RCC 7860 (cell line): ENCODE results near the gene RPN1.
"Not testable (repeated sequence)": the region's sequence is repeated elsewhere in the genome, so short reads cannot be mapped to it uniquely, and the experiment has no call there.

Experiments used
- DNase-seq: peaks from one replicate; pipeline ENCODE4 v3.0.0-alpha.2; 2015; ENCODE audit warnings: low spot score
- FAIRE-seq: peaks from 2 replicates; lab custom pipeline; 2012; peaks lifted over from hg19 to GRCh38; lab: Jason Lieb, UNC

RPN1 gene

DNA sequence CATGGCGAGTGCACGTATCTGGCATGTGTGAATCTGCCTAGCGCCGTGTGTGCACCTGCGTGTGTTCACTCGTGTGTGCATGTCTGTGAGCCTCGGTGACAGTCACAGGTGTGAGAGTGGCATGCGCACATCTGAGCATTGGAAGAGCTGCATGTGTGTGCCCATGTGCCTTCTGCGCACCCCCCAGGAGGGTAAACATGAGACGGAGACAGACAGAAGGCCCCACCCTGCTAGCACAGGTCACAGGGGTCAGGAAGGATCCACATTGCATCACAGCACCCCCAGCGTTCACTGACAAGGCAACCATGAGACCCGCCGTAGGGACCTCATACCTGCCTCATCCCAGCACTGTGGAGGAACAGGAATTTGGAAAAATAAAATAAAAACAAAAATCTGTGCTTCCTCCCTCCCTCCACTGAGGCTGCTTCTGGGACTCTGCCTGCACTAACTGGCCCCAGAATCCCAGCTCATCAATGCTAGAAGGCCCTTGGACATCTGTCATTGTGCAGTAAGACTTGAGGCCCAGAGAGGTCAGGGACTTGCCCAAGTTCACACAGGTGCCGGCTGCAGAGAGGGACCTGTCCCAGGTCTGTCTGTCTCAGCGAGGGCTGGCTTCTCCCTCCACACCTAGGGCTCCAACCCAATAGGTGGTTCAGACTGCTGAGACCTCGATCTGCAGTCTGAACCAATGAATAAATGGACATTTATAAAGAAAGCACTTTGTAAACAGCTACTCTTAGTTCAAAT is 37.4 kb downstream of the RPN1 start:
- no peak for DNase-seq
- FAIRE-seq, result no peak

DNA sequence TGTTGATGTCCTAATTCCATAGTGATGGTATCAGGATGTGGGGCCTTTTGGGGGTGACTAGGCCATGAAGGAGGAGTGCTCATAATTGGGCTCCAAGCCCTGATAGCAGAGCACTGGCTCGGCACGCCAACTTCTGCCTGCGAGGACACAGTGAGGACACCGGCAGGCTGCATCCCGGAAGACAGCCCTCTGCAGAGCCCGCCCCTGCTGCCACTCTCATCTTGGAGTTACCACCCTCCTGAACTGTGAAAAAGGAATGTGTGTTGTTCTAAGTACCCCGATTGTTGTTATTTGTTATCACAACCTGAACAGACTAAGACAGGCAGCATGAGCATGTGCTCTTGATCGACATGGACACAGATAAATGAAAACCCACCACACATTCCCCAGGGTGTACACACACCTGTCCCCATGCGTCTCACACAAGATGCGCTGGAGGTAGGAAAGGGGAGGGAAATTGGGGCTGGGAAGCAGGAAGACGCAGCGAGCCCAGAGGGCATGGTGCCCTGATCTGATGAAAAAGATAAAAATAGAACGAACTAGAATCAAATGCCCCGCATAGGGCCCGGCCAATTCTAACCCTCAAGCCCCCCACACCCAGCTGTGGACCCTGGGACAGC is 40.1 kb downstream of the RPN1 start:
- DNase-seq (no peak), FAIRE-seq (no peak)

DNA sequence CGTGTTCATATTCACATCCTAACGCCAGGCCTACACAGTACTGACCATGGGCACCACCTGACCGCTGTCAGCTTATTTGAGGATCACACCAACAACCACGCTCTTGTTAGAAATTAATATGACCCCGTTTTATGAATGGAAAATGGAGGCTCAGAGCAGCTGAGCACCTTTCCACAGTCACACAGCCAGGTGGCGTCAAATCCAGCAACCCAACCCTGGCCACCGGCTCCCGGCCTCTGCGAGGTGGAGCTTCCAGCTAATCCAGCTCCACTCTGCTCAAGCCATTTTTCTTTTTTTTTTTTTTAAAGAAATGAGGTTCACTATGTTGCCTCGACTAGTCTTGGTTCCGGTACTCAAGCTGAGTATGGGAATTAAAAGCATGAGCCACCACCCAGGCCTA is 41.3 kb downstream of the RPN1 start:
- DNase-seq, result no peak
- FAIRE-seq, result no peak

DNA sequence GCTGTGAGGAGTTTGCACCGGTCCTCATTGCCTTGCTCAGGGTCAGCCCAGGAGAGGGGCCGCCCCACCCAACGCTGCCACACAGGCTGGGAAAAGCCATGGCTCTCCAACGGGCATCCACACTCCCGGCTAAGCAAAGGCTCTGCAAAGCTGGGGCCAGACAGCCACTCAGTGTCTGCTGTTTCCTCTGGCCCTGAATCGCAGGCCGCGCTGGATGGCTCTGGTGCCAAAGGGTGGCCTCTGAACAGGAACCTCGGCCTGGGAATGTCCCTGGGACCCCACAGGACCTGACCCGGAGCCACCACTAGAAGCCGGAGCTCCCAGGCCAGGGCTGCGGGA is 42.9 kb downstream of the RPN1 start:
- FAIRE-seq, result no peak
- no peak for DNase-seq

DNA sequence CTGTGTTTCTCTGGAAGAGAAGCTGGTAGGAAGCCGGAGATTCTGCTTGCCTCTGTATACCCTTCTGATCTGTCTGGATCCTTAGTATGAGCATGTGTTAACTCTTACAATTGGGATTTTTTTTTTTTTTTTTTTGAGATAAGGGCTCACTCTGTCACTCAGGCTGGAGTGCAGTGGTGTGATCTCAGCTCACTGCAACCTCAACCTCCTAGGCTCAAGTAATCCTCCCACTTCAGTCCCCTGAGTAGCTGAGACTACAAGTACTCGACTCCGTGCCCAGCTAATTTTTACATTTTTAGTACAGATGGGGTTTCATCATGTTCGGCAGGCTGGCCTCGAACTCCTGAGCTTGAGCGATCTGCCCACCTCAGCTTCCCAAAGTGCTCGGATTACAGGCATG is 44.5 kb downstream of the RPN1 start:
- DNase-seq (no peak), FAIRE-seq (no peak)

- FAIRE-seq (no peak), DNase-seq (peak; percentile 31)
Measured at GRCh38 chr3:128605091-128606046, 45.2 kb downstream of the RPN1 start.

- FAIRE-seq, result no peak
- no peak for DNase-seq
Measured at GRCh38 chr3:128603811-128604775, 46.5 kb downstream of the RPN1 start.

DNA sequence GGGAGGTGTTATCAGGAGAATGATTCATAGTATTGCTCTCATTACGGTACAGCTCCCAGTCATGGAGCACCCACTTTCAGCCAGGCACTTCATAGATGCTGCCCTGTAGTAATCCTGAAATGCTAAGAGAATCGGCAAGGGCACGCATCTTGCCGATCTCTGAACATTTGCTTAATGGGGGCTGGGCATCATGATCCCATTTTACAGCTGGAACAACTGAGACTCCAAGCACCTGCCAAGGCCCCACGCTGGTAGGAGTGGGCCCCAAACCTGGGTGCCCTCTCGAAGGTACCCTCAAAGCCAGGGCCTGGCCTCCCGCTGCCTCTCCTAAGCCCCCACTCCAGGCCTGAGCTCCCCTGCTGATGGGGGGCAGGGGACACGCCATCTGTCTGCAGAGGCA is 47.3 kb downstream of the RPN1 start:
- no peak for FAIRE-seq
- DNase-seq, result no peak

DNA sequence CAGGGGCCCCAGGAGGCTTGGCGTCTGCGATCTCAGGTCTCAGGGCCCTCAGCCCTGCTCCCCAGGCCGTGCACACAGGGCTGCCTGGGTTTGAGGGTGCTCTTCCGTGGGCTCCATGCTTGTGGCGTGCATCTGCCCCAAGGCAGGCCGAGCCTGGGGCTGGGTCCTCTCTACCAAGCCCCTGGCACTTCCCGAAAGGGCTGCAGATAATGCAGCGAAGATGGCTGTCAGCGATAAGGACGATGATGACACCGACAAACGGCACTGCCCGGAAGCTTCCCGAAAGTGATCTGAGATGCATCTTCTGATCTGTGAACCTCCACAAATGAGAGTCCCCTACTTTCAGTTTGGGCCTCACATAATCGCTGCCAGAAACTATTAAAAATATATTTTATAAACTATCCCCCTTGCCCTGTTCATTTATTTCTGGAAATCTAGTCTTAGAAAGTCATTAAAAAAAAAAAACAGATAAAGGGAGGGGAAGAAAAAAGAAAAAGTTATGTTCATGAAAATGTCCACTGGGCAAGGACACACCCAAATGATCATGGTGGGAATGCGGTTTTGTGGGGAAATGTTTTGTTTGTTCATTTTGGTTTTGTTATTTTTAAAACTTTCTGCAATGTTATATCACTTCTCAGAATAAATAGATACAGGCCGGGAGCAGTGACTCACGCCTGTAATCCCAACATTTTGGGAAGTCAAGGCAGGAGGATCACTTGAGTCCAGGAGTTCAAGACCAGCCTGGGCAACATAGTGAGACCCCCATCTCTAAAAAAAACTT is 51.5 kb downstream of the RPN1 start:
- FAIRE-seq (no peak), DNase-seq (no peak)

DNA sequence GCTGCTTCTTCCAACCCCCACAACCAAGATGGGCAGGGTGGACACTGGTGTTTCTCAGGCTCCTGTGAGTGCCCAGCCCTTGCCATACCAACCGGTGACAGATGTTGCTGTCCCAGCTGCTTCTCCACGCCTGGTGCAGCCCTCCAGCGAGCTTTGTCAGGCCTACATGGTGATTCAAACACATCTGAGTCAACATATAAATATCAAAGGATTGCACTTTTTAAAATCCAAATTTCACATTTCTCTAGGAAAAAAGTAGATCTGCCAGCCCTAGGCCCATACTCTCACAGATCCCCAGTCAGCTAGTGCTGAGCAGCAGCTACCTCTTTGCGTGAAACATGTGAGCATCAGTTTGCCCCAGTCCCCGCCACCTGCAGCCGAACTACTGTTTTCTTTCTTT is 52.7 kb downstream of the RPN1 start:
- DNase-seq (no peak), FAIRE-seq (no peak)

DNA sequence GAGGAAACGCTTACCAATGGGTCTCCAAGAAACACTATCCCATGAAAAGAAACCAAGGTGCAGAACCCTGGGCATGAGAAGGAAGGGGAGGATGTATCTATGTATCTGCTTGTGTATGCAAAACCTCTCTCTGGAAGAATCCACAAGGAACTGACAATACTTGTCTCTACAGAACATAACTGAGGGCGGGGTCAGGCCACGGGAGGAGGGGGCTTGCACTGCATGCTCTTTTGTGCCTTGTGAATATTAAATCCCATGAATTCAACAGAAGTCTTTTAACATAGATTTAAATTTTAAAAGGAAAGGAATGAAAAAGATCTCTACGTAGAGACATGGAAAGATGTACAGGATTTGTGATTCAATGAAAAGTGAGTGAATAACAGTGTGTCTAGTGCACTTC is 57.8 kb downstream of the RPN1 start:
- DNase-seq (no peak), FAIRE-seq (no peak)

DNA sequence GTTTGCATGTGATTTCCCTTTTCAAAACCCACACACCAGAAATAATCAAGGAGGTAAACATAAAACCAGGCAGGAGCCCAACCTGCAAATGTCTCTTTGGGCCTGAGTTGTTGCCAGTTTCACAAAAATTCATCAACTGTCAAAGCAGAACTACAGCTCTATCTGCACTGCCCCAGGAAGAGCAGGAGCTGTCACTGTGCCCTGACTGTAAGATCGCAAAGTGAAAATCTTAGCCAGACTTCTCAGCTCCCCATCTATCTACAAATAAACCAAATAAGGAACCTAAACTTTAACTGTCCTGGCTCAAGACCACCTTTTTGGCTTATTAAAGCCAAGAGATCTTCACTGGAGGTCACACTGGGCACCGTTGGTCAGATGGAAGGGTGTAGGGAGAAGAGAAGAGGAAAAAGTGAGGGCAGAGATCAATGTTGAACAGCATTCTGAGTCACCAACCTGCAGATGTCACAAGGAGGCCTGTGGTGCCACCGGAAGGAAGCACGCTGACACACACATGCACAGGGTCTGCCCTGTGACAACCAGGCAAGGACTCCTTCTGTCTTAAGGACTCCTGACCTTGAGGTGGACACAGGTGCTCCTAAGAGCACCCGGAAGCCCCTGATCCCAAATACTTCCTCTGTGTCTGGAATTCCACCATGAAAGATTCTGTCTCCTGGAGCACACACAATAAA is 58.7 kb downstream of the RPN1 start:
- DNase-seq (no peak), FAIRE-seq (no peak)

GRCh38 chr3:128590948-128591347 is 59.7 kb downstream of the RPN1 start:
- FAIRE-seq, result no peak
- no peak for DNase-seq

- DNase-seq, FAIRE-seq: not testable (repeated sequence)
Measured at GRCh38 chr3:128589985-128590384, 60.6 kb downstream of the RPN1 start.

DNA sequence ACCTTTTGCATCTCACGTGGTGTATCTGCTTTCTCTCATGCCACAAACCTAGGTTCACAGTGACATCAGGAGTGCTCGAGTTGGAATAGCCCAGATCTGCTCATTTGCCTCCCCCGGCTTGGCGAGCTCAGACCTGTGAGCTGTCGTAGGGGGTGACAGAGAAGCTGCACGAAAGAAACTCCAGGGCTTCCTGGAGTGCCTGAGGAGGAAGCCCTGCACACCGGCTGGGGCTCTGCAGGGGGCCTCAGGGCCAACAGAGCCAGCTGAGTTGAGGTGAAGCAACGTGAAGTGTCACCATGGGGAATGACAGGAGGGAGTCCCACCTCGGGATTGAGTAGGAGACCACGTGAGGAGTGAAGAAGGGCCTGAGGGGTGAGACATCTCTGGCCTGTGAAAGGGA is 62.5 kb downstream of the RPN1 start:
- FAIRE-seq (no peak), DNase-seq (no peak)

GRCh38 chr3:128587391-128587790 is 63.2 kb downstream of the RPN1 start:
- no peak for FAIRE-seq
- no peak for DNase-seq

DNA sequence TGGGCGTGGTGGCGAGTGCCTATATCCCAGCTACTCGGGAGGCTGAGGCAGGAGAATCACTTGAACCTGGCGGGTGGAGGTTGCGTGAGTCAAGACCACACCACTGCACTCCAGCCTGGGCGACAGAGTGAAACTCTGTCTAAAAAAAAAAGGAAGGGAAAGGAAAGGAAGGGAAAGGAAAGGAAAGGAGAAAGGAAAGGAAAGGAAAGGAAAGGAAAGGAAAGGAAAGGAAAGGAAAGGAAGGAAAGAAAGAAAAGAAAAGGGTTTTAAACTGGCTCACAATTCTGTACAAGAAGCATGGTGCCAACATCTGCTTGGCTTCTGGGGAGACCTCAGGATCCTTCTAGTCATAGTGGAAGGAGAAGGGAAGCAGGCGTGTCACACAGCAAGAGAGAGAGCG is 63.7 kb downstream of the RPN1 start:
- not testable (repeated sequence) for DNase-seq, FAIRE-seq

- FAIRE-seq, DNase-seq: not testable (repeated sequence)
Measured at GRCh38 chr3:128586391-128586790, 64.2 kb downstream of the RPN1 start.

GRCh38 chr3:128585974-128586373 is 64.6 kb downstream of the RPN1 start:
- no peak for FAIRE-seq
- DNase-seq, result no peak
